Hypothalamus (tissue), 51 donors: ENCODE measurements around the gene RAX2.
A peak's percentile ranks its signal among the peaks of the same experiment; 100 is the strongest.
"Not testable (repeated sequence)": the region's sequence is repeated elsewhere in the genome, so short reads cannot be mapped to it uniquely, and the experiment has no call there.

ENCODE experiments used
- DNase-seq, 51 donors: peaks; one replicate each; lab custom pipeline; 2025; lab: John Stamatoyannopoulos, UW

The RAX2 gene

DNA sequence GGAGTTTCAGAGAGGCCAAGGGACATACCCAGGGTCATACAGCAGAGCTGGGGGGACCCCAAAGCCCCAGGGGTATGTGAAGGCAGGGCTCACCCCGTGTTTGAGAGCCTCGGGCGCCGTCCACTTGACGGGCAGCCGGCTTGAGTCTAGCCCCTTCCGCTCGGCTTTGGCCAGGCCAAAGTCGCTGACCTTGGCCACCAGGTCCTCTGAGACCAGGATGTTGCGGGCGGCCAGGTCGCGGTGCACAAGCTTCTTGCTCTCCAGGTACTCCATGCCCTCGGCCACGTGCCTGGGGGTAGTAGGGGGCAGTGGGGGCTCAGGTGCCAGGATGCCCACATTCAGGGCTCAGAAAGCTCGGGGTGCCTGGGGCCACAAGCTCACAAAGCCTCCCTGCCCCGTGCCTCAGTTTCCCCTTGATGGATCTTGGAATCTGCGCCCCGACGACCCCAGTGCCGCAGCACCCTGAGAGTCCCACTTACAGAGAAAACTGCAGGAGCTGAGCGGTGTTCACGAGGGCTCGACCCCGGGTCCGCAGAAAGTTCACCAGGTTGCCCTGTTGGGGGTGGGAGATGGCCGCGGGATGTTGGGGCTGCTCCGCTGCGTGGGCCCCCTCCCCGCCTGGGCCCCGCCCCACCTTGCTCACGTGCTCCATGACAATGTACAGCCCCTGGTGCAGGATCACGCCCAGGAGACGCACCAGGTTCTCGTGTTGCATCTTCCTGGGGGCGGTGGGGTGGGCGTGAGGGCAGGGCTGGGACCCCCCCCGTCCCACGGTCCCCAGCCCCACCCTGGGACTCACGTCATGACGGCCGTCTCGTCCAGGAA is 7.1 kb upstream of the RAX2 start:
- no peak for DNase-seq

DNA sequence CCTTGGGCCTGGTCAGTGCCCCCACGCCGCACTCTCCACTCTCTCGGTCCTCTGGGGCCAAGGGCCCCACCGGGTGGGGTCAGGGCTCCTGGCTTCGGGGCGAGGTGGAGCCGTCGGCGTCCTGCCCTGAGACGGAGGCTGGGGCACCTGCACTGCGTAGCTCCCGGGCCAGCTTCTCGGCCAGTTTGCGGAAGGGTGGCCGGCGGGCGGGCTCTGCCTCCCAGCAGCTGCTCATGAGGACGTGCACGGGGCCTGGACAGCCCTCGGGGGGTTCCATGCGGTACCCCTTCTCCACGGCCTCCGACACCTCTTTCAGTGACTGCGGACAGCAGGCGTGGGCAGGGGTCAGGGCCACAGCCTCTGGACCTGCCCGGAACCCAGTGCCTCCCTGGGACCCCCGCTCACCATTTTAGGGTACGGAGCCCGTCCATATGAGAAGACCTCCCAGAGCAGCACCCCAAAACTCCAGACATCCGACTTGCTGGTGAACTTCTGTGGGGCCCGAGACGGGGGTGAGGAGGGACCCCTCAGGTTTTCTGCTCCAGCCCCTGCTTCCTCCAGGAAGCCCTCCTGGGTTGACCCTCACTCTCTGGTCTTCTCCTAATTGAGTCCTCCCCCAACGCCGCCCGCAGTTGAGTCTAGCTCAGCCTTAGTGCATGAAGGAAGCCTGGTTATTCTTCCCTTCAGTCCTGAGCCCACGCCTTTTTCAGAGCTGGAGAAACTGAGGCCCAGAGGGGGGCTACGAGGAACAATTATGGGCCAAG is 6.3 kb upstream of the RAX2 start:
- no peak for DNase-seq

DNA sequence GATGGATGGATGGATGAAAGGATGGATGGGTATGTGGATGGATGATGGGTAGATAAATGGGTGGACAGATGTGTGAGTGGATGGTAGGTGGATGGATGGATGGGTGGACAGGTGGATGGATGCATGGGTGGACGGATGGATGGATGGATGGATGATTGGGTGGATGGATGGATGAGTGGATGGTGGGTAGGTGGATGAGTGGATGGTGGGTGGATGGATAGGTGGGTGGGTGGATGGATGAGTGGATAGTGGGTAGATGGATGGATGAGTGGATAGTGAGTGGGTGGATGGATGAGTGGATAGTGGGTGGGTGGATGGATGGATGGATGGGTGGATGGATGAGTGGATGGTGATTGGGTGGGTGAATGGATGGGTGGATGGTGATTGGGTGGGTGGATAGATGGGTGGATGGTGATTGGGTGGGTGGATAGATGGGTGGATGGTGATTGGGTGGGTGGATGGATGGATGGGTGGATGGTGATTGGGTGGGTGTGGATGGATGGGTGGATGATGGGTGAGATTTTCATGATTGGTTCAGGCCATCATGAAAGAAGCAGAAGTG is 4.5 kb upstream of the RAX2 start:
- no peak for DNase-seq

DNA sequence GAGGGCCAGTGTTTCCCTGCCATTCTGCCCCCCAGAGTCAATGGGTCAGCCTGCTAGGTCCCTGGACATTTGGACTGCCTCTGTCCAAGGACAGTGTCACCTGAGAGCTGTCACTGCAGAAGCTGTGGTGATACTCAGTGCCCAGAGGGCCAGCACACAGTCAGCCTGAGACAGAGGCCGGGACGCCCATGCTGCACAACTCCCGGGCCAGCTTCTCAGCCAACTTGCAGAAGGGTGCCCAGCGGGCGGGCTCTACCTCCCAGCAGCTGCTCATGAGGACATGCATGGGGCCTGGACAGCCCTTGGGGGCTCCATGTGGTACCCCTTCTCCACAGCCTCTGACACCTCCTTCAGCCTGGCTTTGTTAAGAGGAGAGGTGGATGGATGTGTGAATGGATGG is 3.8 kb upstream of the RAX2 start:
- no peak for DNase-seq

DNA sequence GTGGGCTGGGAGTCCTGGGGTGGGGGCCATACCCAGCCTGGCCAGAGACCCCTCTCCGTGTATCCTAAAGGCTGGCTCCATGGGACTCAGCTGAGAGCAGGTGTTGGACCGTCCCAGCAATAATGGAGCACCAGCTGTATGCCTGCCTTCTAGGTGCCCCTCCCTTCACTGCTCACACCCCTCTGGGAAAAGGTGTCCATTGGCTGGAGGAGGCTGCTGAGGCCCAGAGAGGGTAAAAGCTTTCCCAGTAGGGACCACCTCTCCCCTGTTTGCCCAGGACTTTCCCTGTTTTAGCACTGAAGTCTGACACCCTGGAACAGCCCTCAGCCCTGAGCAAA is 3.3 kb upstream of the RAX2 start:
- DNase-seq, result no peak

DNA sequence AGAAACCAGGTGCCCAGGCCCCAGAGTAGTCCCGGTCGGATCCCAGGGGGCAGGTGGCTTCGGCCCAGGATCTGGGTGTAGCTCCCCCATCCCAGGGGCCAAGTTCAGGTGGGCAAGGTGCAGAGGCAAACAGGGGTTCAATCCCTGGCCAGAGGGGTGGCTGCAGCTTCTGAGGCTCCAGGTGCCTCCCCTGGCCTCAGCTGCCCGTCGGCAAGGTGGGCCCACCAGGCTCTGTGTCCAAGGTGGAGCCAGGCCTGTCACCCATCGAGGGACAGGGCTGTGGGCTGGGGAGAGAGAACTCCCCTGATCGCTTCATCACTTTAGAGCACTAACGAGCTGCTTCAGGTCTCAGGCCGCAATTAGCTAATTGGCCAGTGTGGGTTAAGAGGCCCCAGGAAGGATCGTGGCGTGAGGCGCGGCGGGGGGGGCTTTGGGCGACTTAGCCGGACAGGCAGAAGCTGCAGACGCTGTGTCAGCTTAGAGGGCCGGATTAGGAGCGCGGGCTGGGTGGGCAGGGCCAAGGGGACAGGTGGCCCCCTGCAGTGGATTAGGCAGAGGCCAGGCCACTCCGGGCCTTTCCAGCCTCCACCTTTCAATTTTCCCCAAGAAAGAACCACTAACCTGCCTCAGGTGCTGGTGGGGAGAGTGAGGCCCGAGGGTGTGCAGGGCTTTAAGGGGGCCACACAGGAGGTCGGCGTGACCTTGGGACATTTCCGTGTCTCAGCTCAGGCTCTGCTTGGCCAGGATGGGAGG is 2.8 kb upstream of the RAX2 start:
- DNase-seq, result no peak

DNA sequence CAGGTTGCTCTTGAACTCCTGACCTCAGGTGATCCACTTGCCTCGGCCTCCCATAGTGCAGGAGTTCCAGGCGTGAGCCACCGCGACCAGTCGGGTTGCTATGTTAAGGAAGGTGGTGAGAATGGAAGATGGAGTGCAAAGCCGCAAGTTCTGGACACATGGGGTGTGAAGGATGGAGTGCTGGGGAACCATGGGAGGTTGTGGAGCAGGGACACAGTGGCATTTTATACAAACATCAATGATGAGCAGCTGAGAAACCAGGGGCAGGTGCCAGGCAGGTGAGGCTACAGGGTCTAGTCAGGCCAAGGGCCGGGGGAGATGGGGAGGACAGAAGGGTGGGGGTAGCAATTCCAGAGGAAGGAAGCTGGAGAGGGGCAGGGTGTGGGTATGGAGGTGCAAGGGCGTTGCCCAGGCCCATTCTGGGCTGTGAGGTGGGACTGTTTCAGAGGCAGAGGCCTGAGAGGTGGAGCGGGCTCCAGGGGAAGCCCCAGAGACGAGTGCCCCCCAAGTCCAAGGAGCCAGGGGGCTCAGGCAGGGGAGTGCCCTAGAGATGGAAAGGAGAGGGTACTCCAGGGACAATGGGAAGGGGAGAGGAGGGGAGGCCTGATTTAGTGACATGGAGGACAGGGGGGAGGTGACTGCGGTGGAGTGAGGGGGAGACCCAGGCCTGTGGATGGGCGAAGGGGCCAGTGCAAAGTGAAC is 1.9 kb upstream of the RAX2 start:
- no peak for DNase-seq

DNA sequence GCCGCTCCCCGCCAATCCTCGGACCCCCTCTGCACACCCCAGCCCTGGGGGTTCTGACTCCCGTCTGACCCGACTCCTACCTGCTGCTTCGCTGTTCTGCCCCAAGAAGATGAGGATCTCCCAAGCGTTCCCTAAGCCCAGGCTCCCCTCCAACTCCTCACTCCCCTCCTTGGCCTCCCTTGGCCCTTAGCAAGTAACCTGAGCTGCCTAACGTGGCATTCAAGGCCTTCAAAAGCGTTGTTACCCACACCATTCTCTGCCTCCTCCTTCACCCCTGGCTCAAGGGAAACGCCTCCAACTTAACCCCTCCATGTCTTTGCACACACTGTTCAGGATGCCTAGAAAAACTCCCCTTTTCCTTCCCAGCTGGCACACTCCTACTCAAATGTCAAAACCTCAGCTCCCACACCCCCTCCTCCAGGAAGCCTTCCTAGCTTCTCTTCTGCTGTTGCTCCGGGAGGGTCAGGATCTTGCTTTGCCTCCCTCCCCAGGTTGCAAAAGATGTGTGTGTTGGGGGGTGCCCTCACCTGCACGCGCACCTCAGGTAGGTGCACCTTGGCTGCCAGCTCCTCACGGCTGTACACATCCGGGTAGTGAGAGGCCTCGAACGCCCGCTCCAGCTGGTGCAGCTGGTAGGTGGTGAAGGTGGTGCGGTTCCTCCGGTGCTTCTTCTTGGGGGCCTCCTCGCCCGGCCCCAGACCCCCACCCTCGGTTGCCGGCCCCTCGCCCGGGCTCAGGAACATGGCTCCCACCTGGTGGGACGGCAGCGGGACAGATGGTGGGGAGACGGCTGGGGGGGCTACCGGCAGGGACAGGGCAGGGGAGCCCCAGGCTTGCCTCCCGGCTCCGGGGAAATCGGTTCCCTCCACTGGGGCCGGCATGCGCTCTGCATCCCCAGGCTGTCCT is 775 bp downstream of the RAX2 start:
- DNase-seq, result no peak

DNA sequence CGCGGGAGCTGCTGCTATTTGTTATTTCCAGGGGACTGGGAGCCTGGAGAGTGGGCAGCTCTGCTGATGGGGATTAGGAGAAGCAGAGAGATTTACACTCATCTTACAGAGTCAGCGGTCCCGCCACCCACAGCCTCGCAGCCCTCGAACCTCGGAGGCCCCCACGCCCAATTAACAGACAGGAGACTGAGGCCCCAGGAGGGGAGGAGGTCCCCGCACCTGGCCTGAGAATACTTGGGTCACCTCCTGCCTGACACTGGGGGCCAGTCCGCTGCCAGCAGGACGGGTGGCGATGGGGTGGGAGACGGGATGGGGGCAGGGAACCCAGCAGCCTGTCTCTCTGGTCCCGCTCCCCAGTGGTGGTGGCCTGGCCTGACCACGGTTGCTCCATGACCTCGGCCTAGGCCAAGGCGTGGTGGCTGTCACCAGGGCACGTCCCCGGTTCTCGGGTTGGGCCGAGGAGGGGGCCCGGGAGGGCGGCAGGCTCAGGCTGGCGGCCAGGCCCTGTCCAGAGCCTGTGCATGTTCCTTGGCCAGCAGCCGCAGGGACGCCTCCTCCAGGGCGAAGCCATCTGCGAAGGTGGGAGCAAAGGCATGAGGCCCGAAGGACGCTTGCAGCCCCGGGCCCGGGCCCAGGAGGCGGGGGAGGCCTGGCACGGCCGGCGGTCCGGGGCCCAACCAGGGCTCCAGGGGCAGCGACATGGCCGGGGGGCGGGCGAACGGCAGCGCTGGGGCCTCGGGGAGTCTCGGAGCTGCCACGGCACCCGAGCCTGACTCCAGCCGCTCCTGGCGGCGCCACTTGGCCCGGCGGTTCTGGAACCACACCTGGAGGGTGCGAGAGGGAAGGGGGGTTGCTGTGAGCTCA is 1.7 kb downstream of the RAX2 start:
- no peak for DNase-seq

DNA sequence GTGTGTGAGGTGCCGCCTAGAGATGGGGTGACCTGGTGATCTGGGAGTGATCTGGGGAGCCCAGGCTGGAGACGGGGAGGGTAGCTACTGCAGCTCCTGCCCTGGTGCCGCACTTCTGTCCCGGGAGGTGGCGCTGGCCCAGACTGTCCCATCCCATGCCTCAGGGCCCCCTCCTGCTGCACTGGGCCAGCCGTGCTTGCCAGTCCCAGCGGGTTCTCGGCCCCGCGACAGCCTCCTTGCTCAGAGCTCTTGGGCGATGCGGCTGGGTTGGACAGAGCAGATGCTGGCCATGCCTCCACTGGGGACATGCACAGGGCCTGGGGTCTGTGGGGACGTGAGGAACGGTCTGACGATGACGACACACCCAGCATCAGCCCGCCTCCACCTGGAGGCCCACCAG is 2.5 kb downstream of the RAX2 start:
- DNase-seq, result no peak

DNA sequence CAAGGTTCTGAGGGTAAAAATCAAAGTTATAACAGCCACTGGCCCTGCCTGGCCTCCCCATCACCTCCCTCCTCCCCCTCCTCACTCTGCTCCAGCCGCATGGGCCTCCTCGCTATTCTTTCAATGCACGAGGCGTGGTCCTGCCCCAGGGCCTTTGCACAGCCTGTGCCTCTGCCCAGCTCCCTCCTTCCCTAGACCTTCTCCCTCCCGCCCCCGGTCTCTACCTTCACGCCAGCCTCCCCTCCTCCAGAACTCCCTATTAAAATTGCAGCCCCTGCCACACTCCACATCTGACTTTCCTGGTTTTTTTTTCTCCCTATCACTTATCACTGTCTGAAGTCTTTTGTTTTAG is 3.3 kb downstream of the RAX2 start:
- DNase-seq, result no peak

DNA sequence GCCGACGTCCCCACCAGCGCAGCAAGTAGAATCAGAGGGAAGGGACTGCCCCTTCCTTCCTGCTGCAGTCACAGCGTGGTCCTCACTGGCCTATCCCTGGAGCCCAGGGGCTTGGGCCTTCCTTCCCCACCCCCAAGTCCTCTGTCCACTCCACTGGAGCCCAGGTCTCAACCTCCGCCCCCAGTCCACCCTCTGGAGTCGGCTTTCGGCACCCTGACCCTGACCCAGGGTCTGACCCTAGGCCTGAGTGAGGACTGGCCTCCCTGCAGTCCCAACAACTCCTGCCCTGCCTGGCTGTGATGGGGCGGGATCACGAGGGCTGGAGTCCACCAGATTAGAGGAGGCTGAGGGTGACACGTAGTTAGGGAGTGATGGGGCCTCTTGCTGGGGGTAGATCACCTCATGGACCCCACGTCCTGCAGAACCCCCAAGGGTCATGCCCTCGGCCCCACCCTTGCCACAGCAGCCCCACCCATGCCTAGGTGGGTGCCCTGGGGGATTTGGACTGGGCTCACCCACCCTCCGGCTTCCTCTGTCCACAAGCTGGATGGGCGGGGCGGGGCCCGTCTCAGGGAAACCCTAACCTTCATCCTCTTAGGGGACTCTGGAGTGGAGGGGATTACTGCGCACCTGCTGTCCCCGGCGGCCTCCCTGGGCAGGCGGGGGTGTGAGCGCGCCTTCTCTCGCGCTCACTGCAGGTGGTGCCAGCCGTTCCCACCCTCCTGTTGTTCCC is 3.8 kb downstream of the RAX2 start:
- DNase-seq, result no peak

DNA sequence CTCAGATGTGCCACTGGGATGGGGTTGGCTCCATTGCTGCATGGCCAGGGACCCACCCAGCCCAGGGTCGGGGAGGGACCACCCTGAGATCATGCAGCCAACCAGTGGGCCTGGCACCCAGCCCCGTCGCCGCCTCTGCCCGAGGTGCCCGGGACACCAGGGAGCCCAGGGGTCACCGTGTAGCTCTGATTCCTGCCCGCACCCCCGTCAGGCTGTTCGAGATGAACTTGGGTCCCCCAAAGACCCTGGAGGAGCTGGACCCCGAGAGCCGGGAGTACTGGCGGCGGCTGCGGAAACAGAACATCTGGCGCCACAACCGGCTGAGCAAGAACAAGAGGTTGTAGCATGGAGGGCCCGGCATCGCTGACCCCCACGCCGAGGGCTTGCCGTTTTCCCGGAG is 5.0 kb downstream of the RAX2 start:
- DNase-seq, result no peak

DNA sequence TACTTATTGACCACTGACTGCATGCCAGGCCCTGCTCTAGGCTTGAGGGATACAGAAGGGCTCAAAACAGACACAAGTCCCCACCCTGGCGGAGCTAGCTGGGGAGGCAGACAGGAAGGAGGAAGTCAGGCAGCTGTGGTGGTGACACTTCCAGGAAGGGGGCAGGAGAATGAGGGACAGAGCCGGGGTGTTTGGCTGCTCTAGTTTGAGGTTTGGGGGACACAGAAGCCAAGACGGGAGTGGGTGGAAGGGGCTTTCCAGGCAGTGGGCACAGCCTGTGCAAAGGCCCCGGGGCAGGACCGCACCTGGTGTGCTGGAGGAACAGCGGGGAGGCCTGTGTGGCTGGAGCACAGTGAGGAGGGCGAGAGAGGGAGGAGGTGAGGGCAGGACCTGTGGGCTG is 5.5 kb downstream of the RAX2 start:
- DNase-seq, result no peak

DNA sequence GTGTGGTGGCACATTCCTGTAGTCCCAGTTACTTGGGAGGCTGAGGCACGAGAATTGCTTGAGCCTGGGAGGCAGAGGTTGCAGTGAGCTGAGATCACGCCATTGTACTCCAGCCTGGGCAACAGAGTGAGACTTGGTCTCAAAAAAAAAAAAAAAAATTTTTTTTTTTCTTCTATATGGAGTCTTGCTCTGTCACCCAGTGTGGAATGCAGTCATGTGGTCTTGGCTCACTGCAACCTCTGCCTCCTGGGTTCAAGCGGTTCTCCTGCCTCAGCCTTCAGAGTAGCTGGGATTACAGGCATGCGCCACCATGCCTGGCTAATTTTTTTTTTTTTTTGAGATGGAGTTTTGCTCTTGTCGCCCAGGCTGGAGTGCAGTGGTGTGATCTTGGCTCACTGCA is 6.3 kb downstream of the RAX2 start:
- not testable (repeated sequence) for DNase-seq

DNA sequence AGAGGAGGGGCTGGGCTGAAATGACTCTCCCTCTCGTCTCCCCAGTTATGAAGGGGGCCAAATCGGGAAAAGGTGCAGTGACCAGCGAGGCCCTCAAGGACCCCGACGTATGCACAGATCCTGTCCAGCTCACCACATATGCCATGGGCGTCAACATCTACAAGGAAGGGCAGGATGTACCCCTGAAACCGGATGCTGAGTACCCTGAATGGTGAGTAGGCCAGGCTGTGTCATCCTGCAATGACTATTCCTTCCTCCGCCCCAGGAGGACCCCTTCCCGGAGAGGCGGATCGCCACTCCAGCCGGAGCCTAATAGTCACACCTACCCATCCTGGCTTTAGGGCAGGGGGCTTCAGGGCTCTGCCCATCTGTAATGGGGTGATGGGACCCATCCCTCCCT is 6.9 kb downstream of the RAX2 start:
- DNase-seq, result no peak

DNA sequence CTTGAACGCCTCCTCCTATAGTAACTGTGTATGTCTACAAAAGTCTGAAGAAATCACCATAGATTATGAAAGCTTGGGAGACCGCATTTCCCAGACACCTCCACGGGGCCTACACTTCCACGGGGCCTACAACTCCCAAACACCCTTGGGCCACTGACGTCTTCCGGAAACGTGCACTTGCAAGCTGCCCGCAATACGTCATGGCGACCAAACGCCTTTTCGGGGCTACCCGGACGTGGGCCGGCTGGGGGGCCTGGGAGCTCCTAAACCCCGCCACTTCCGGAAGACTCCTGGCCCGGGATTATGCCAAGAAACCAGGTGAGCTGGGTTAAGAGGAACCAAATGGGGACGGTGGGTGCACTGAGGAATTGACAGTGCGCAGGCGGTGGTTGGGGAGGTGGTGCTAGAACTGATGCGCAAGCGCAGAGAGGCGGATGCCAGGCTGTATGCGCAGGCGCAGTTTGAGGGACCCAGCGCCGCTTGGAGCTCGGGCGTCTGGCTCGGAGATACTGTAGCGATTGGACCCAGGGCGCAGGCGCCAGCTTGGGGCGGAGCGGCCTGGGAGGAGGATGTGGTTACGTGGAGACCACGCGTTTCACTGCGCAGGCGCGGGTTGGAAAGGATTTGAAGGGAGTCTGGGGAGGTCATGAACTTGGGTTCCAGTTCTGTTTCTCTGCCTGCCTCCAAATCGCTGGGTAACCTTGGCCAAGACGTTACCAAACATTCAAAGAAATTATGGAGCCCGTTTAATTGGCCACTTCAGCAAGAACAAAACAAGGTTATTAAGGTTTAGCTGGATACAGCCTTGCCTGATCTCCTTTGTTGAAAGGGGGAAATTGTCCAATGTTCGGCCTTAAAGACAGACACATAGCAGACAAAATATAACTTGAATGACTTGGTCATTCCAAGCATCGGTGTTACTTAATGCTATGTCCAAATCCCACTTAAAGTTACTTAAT is 9.2 kb downstream of the RAX2 start, which contains the start of gene MRPL54:
TSS of gene MRPL54 (plus strand) at position 182 of the 959 bp plus-strand sequence. CDS start at position 201, 19 bp downstream.
- DNase-seq, result peak; percentile 91 to 100 (median 98)
